Caco-2 (cell line): ENCODE data around the gene EMSY. TPM values are rescaled to one million over a fixed set of nuclear protein-coding genes. Genes with fewer than 3 reads are reported as not detected.

ENCODE experiments used
- BruUV-seq: library from RNA; stranded (reverse); fragments of 400-500 nt; replicated peaks from 2 replicates; lab custom pipeline; 2021; lab: Mats Ljungman, UMichigan
- CTCF ChIA-PET: fragments of 300-600 bp; sonication (Branson Sonifier 250); formaldehyde crosslinking; loops from one replicate; lab custom pipeline; 2022; ENCODE audit warnings: antibody characterized with exemption; lab: Charles Lee
- POLR2A ChIA-PET: fragments of 300-600 bp; sonication (Branson Sonifier 250); formaldehyde crosslinking; loops from one replicate; lab custom pipeline; 2022; ENCODE audit warnings: antibody characterized with exemption; lab: Charles Lee
- DNase-seq, 2 experiments: peaks; one replicate each; pipeline versions ENCODE4 v3.0.0 to v3.0.0-alpha.2; 2020 to 2022
- H3K27me3 ChIP-seq: replicated peaks from 2 replicates; pipeline ENCODE4 v1.6.0; 2011; ENCODE audit warnings: low read length; ENCODE audit not compliant: control insufficient read depth, insufficient read depth
- H3K36me3 ChIP-seq: 2 replicates; pipeline ENCODE4 v1.5.1; 2011; ENCODE audit warnings: low read length; ENCODE audit not compliant: control insufficient read depth, insufficient read depth
- H3K4me1 ChIP-seq: fragments of 250-450 bp; sonication (Bioruptor Pico); 2 replicates; pipeline ENCODE4 v1.5.1; 2020; ENCODE audit warnings: mild to moderate bottlenecking
- H3K4me3 ChIP-seq: 2 replicates; pipeline ENCODE4 v1.5.1; 2011; ENCODE audit warnings: low read depth, mild to moderate bottlenecking, control low read depth, low read length
- H3K9me3 ChIP-seq: fragments of 250-450 bp; sonication (Bioruptor Pico); 2 replicates; pipeline ENCODE4 v1.5.1; 2020; ENCODE audit warnings: mild to moderate bottlenecking, moderate library complexity
- H3K27ac Mint-ChIP-seq: one replicate; pipeline ENCODE4 v1.8.0; 2022; ENCODE audit warnings: mixed read lengths; ENCODE audit not compliant: unreplicated experiment
- H3K27me3 Mint-ChIP-seq: one replicate; pipeline ENCODE4 v1.8.0; 2022; ENCODE audit warnings: mixed read lengths; ENCODE audit not compliant: insufficient read depth, unreplicated experiment
- H3K36me3 Mint-ChIP-seq: one replicate; pipeline ENCODE4 v1.8.0; 2022; ENCODE audit warnings: mild to moderate bottlenecking, mixed read lengths; ENCODE audit not compliant: insufficient read depth, unreplicated experiment
- H3K4me1 Mint-ChIP-seq: one replicate; pipeline ENCODE4 v1.8.0; 2022; ENCODE audit warnings: low read depth, mixed read lengths; ENCODE audit not compliant: unreplicated experiment
- H3K4me3 Mint-ChIP-seq: one replicate; pipeline ENCODE4 v1.8.0; 2022; ENCODE audit warnings: mild to moderate bottlenecking, moderate library complexity, mixed read lengths; ENCODE audit not compliant: unreplicated experiment
- H3K9me3 Mint-ChIP-seq: one replicate; pipeline ENCODE4 v1.8.0; 2022; ENCODE audit warnings: mixed read lengths; ENCODE audit not compliant: unreplicated experiment
- CTCF ChIP-seq, 2 experiments: fragments of 200-600 bp in 1 of 2; IDR thresholded peaks; 1 replicate in 1 of 2; 2 replicates in 1 of 2; pipeline versions ENCODE4 v1.5.1 to v1.8.0; 2011 to 2022; ENCODE audit warnings: antibody characterized with exemption in 1 of 2, control low read depth in 1 of 2, inconsistent platforms in 1 of 2, low read depth in 1 of 2, low read length in 1 of 2, mild to moderate bottlenecking in 1 of 2, moderate library complexity in 1 of 2; ENCODE audit not compliant: insufficient read depth in 1 of 2, severe bottlenecking in 1 of 2, unreplicated experiment in 1 of 2
- intact Hi-C: fragments of 100-400 bp; cut with micrococcal nuclease; formaldehyde crosslinking; loops from one replicate; pipeline ENCODE4 v1.10.0; 2022; ENCODE audit not compliant: unreplicated experiment
- total RNA-seq: library from RNA; stranded (reverse); gene quantifications from 2 replicates; pipeline ENCODE4 v1.2.3, GENCODE V29; 2022

EMSY gene
- total RNA-seq, 1 experiment from 2014 or later = 43.6 TPM

GRCh38 chr11:76453248-76453647, 8.4 kb downstream of the EMSY start:
- H3K4me3 ChIP-seq = no peak overlapping the region
- BruUV-seq = no TSS peak
- no peaks in the 10 kb centered on the region for H3K9me3 ChIP-seq
- POLR2A ChIA-PET = interaction anchor here (0.7 kb wide), 1 partner anchor 330 kb away, joined by 5 read pairs; the partner anchor contains the start of gene TSKU
- H3K36me3 ChIP-seq = no peaks in the 10 kb centered on the region
- peak overlapping the region; percentile 31 for H3K27ac Mint-ChIP-seq
- H3K27me3 Mint-ChIP-seq = no peaks in the 10 kb centered on the region
- CTCF ChIA-PET = no interaction called here
- peak overlapping the region; percentile 6 for H3K4me3 Mint-ChIP-seq
- no peaks in the 10 kb centered on the region for H3K9me3 Mint-ChIP-seq
- peaks cover 42% of the 10 kb centered on the region for H3K4me1 Mint-ChIP-seq
- peaks cover 53% of the 10 kb centered on the region for H3K36me3 Mint-ChIP-seq
- peak in 1 of 2 experiments; percentile 13 for DNase-seq
- H3K4me1 ChIP-seq = peaks cover 55% of the 10 kb centered on the region
- no peaks in the 10 kb centered on the region for H3K27me3 ChIP-seq
- TF ChIP-seq CTCF (IDR thresholded peaks at IDR 0.05; ENCODE audit: insufficient read depth in 1 of 2, low read depth in 1 of 2, low read length in 1 of 2, severe bottlenecking in 1 of 2, unreplicated experiment in 1 of 2) = no peak
- intact Hi-C loops = no loop called here

- Histone ChIP-seq H3K4me1 (peaks cover 55% of the 10 kb centered on the region), H3K36me3 (no peaks in the 10 kb centered on the region), H3K9me3 (no peaks in the 10 kb centered on the region), H3K4me3 (no peak overlapping the region), H3K27me3 (no peaks in the 10 kb centered on the region)
- ChIA-PET CTCF (interaction anchor here (0.7 to 1.9 kb wide), 2 partner anchors 9 to 12 kb away, joined by 6 to 14 read pairs; no protein-coding TSS in a partner anchor), POLR2A (interaction anchor here (1.5 kb wide), 1 partner anchor 9 kb away, joined by 9 read pairs; no protein-coding TSS in a partner anchor)
- Mint-ChIP-seq H3K9me3 (no peaks in the 10 kb centered on the region), H3K27ac (peak overlapping the region; percentile 96), H3K4me1 (peaks cover 33% of the 10 kb centered on the region), H3K36me3 (peaks cover 53% of the 10 kb centered on the region), H3K4me3 (peak overlapping the region; percentile 71), H3K27me3 (no peaks in the 10 kb centered on the region)
- TSS peak; percentile 28 for BruUV-seq
- intact Hi-C loops = loop anchor here (1.0 to 5.0 kb wide), 3 partner anchors 10 to 74 kb away; partner anchors contain the start of genes EMSY, GVQW3 and THAP12
- DNase-seq = peak; percentile 92
- TF ChIP-seq CTCF (IDR thresholded peaks at IDR 0.05; ENCODE audit: insufficient read depth in 1 of 2, low read depth in 1 of 2, low read length in 1 of 2, severe bottlenecking in 1 of 2, unreplicated experiment in 1 of 2) = no peak
These were observed 10.5 kb downstream of the EMSY start for GRCh38 chr11:76455331-76455730.

GRCh38 chr11:76455931-76456330, 11.1 kb downstream of the EMSY start:
- H3K27ac Mint-ChIP-seq = peak overlapping the region; percentile 96

More at GRCh38 chr11:76455931-76456330, 11.1 kb downstream of the EMSY start:
- Mint-ChIP-seq H3K36me3 (peaks cover 53% of the 10 kb centered on the region), H3K27me3 (no peaks in the 10 kb centered on the region), H3K9me3 (no peaks in the 10 kb centered on the region), H3K4me1 (peaks cover 33% of the 10 kb centered on the region), H3K4me3 (peak overlapping the region; percentile 71)
- no peak for TF ChIP-seq CTCF (IDR thresholded peaks at IDR 0.05; ENCODE audit: insufficient read depth in 1 of 2, low read depth in 1 of 2, low read length in 1 of 2, severe bottlenecking in 1 of 2, unreplicated experiment in 1 of 2)
- Histone ChIP-seq H3K36me3 (no peaks in the 10 kb centered on the region), H3K27me3 (no peaks in the 10 kb centered on the region), H3K4me3 (no peak overlapping the region), H3K9me3 (no peaks in the 10 kb centered on the region), H3K4me1 (peaks cover 55% of the 10 kb centered on the region)
- intact Hi-C loops = loop anchor here (1.0 to 5.0 kb wide), 3 partner anchors 11 to 75 kb away; partner anchors contain the start of genes EMSY, GVQW3 and THAP12
- ChIA-PET CTCF (interaction anchor here (0.7 to 1.9 kb wide), 2 partner anchors 10 to 13 kb away, joined by 6 to 14 read pairs; no protein-coding TSS in a partner anchor), POLR2A (interaction anchor here (1.5 kb wide), 1 partner anchor 10 kb away, joined by 9 read pairs; no protein-coding TSS in a partner anchor)
- BruUV-seq = no TSS peak
- no peak for DNase-seq
